Measurements from ENCODE around the gene SYT7. TPM values are rescaled to one million over a fixed set of nuclear protein-coding genes. Genes with fewer than 3 reads are reported as not detected.

The SYT7 gene
- total RNA-seq, 2 donors from 2014 or later = 18.6 to 24.1 TPM

GRCh38 chr11:61609980-61610366, 29.1 kb upstream of the SYT7 start:
- ATAC-seq (peak; percentile 64), DNase-seq (peak; percentile 37 to 41)
- intact Hi-C loops (cut with DNase I, micrococcal nuclease) = no loop called here

GRCh38 chr11:61609000-61609979, 28.4 kb upstream of the SYT7 start:
- intact Hi-C loops (cut with DNase I, micrococcal nuclease) = no loop called here
- ATAC-seq (peak; percentile 89), DNase-seq (peak; percentile 78 to 83)

GRCh38 chr11:61607920-61608599, 27.2 kb upstream of the SYT7 start:
- DNase-seq (no peak), ATAC-seq (peak; percentile 50)
- intact Hi-C loops (cut with DNase I, micrococcal nuclease) = no loop called here

- intact Hi-C loops (cut with DNase I, micrococcal nuclease) = no loop called here
- no peak for ATAC-seq
- no peak for DNase-seq
Measured at GRCh38 chr11:61607426-61607825, 26.6 kb upstream of the SYT7 start.

- ATAC-seq (no peak), DNase-seq (no peak)
- intact Hi-C loops (cut with DNase I, micrococcal nuclease) = no loop called here
Measured at GRCh38 chr11:61603667-61604066, 22.8 kb upstream of the SYT7 start.

GRCh38 chr11:61602775-61603569, 22.1 kb upstream of the SYT7 start:
- DNase-seq (peak; percentile 64 to 82), ATAC-seq (peak; percentile 44)
- intact Hi-C loops (cut with DNase I, micrococcal nuclease) = no loop called here

- DNase-seq (peak in 1 of 2 donors; percentile 26), ATAC-seq (peak; percentile 82)
- intact Hi-C loops (cut with DNase I, micrococcal nuclease) = no loop called here
Measured at GRCh38 chr11:61601512-61601911, 20.6 kb upstream of the SYT7 start.

- intact Hi-C loops (cut with DNase I, micrococcal nuclease) = no loop called here
- DNase-seq = no peak
- ATAC-seq = no peak
Measured at GRCh38 chr11:61599968-61600710, 19.3 kb upstream of the SYT7 start.

- intact Hi-C loops (cut with DNase I, micrococcal nuclease) = no loop called here
- no peak for ATAC-seq
- no peak for DNase-seq
Measured at GRCh38 chr11:61598886-61599868, 18.3 kb upstream of the SYT7 start.

- intact Hi-C loops (cut with DNase I, micrococcal nuclease) = no loop called here
- ATAC-seq = no peak
Measured at GRCh38 chr11:61598374-61598773, 17.5 kb upstream of the SYT7 start.

GRCh38 chr11:61596990-61597389, 16.1 kb upstream of the SYT7 start:
- intact Hi-C loops (cut with DNase I, micrococcal nuclease) = no loop called here
- ATAC-seq (no peak), DNase-seq (no peak)

More at GRCh38 chr11:61598374-61598773, 17.5 kb upstream of the SYT7 start:
- no peak for DNase-seq

GRCh38 chr11:61596542-61596941, 15.7 kb upstream of the SYT7 start:
- no peak for ATAC-seq
- intact Hi-C loops (cut with DNase I, micrococcal nuclease) = no loop called here
- DNase-seq = no peak

- intact Hi-C loops (cut with DNase I, micrococcal nuclease) = no loop called here
- DNase-seq = no peak
- no peak for ATAC-seq
Measured at GRCh38 chr11:61594907-61595257, 14.0 kb upstream of the SYT7 start.

GRCh38 chr11:61593151-61593550, 12.3 kb upstream of the SYT7 start:
- intact Hi-C loops (cut with DNase I, micrococcal nuclease) = no loop called here
- ATAC-seq = no peak
- DNase-seq = no peak

- DNase-seq (no peak), ATAC-seq (no peak)
- intact Hi-C loops (cut with DNase I, micrococcal nuclease) = no loop called here
Measured at GRCh38 chr11:61592176-61592575, 11.3 kb upstream of the SYT7 start.

- intact Hi-C loops (cut with DNase I, micrococcal nuclease) = no loop called here
- DNase-seq = no peak
- ATAC-seq = peak; percentile 38
Measured at GRCh38 chr11:61589961-61590360, 9.1 kb upstream of the SYT7 start.

- intact Hi-C loops (cut with DNase I, micrococcal nuclease) = no loop called here
- peak; percentile 13 for ATAC-seq
- no peak for DNase-seq
Measured at GRCh38 chr11:61588728-61589191, 7.9 kb upstream of the SYT7 start.

Data from left colon (tissue), 2 donors.